GM12864 (cell line): ENCODE measurements around the gene PDCD6IP.

Experiments
- DNase-seq: peaks from one replicate; pipeline ENCODE4 v3.0.0-alpha.2; 2011; ENCODE audit warnings: low read depth
- H3K4me3 ChIP-seq: 2 replicates; pipeline ENCODE4 v1.5.1; 2011; ENCODE audit warnings: mild to moderate bottlenecking, low read depth, low read length, control low read depth
- CTCF ChIP-seq: IDR thresholded peaks from 2 replicates; pipeline ENCODE4 v1.5.1; 2011; ENCODE audit warnings: low read depth, mild to moderate bottlenecking, moderate library complexity, low read length, control low read depth, inconsistent platforms; ENCODE audit errors: missing control alignments

Gene PDCD6IP

GRCh38 chr3:33904730-33905129 lies 106.3 kb downstream of the PDCD6IP start:
- H3K4me3 ChIP-seq = no peak overlapping the region
- no peak for DNase-seq
- no peak for TF ChIP-seq CTCF

GRCh38 chr3:33908250-33908851 lies 109.9 kb downstream of the PDCD6IP start:
- H3K4me3 ChIP-seq = no peak overlapping the region
- no peak for DNase-seq
- no peak for TF ChIP-seq CTCF

GRCh38 chr3:33909547-33909946 lies 111.1 kb downstream of the PDCD6IP start:
- no peak for DNase-seq
- no peak overlapping the region for H3K4me3 ChIP-seq
- no peak for TF ChIP-seq CTCF

GRCh38 chr3:33910031-33910430 lies 111.6 kb downstream of the PDCD6IP start:
- no peak for TF ChIP-seq CTCF
- no peak for DNase-seq
- H3K4me3 ChIP-seq = no peak overlapping the region

GRCh38 chr3:33911525-33912322 lies 113.3 kb downstream of the PDCD6IP start:
- no peak for DNase-seq
- H3K4me3 ChIP-seq = no peak overlapping the region
- no peak for TF ChIP-seq CTCF

- DNase-seq = no peak
- TF ChIP-seq CTCF = no peak
- no peak overlapping the region for H3K4me3 ChIP-seq
Observed at GRCh38 chr3:33914212-33914611, 115.8 kb downstream of the PDCD6IP start.
